GM18870 (cell line): ENCODE measurements around the gene CFTR.

ENCODE experiments used
- ATAC-seq: cut with Tn5 transposase; IDR thresholded peaks from one replicate; pipeline ENCODE4 v1.9.1; 2021; ENCODE audit warnings: moderate library complexity; ENCODE audit not compliant: unreplicated experiment

The CFTR gene

DNA sequence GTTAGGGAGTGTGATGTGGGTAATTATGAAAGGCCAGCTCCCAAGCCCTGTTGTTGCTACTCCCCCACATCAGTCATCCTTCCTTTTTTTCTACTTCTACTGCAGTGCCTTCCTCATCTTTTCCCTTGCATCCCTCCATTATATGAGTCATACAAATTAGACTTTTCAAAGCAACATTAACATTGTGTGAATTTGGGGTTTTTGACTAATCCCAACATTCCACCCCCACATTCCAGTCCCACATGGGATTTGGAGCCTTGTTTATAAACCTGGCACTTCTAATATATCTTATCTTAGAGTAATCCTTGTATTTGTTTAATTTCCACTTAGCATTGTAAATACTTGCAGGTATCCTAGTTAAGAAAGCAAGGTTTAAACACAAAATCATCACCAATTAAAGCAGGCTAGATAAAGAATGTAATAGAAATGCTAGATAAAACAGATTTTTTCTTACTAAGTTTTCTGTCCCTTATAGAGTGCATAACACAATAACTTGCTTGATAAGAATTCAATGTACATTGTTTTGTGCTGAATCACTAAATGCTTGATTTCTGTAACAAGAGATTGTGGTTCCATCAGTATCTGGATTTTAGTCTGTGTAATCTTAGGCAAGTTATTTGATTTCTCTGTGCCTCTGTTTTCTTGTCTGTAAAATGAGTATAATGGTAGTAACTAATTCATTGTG lies 165.8 kb downstream of the CFTR start:
- ATAC-seq = no peak

GRCh38 chr7:117648203-117648866 lies 168.5 kb downstream of the CFTR start:
- peak; percentile 40 for ATAC-seq

- ATAC-seq = no peak
Observed at GRCh38 chr7:117652943-117653680, 173.3 kb downstream of the CFTR start.

DNA sequence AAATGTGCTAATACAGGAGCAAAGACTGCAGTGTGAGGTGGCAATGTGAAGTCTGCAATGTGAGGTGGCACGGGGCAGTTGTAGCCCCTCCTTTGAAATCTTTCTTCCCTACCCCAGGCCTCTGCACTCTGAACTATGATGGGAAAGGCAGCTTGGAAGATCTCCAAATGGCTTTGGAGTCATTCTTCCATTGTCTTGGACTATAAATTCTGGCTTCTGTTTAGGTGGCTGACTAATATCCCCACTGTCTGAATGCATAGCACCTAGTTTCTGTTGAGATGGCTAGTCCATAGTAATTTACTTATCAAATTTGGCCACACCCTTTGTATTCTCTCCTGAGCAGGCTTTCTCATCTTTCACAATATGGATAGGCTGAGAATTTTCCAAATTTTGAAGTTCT lies 175.0 kb downstream of the CFTR start:
- ATAC-seq = no peak

DNA sequence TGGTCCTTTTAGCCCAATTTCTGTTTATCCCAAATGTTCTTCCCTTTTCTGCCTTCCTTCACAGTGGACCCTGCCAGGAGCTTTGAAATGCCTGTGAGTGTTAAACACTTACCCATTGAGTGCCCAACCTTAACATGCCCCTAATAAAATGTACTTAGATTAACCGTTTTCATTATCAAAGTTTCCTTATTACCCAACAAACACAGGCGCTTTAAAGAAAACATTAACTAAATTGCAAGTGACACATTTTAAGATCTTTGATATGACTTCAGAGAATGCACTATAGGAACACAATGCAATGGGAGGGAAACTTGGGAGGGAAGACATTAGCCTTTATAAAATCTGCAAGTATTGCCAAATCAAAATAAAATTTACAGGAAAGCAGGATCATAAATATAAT lies 177.0 kb downstream of the CFTR start:
- no peak for ATAC-seq

- no peak for ATAC-seq
Observed at GRCh38 chr7:117659531-117660011, 179.7 kb downstream of the CFTR start.

GRCh38 chr7:117661328-117661727 lies 181.5 kb downstream of the CFTR start:
- no peak for ATAC-seq

- no peak for ATAC-seq
Observed at GRCh38 chr7:117664047-117664446, 184.2 kb downstream of the CFTR start.

- ATAC-seq = no peak
Observed at GRCh38 chr7:117665368-117665767, 185.5 kb downstream of the CFTR start.

DNA sequence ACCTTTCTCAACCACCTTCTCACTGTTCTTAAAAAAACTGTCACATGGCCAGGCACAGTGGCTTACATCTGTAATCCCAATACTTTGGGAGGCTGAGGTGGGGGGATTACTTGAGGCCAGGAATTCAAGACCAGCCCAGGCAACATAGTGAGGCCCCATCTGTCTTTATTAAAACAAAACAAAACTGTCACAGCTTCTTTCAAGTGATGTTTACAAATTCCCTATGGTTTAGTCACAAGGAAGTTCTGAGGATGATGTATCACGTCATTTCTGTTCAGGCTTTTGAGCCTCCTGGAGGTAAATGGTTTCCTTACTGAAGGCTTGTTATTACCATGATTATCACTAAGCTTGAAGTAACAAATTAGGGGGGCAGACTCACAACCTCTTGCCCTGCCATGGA lies 186.2 kb downstream of the CFTR start:
- no peak for ATAC-seq

- ATAC-seq = no peak
Observed at GRCh38 chr7:117666689-117667088, 186.9 kb downstream of the CFTR start.

GRCh38 chr7:117667456-117667855 lies 187.6 kb downstream of the CFTR start:
- ATAC-seq = no peak

DNA sequence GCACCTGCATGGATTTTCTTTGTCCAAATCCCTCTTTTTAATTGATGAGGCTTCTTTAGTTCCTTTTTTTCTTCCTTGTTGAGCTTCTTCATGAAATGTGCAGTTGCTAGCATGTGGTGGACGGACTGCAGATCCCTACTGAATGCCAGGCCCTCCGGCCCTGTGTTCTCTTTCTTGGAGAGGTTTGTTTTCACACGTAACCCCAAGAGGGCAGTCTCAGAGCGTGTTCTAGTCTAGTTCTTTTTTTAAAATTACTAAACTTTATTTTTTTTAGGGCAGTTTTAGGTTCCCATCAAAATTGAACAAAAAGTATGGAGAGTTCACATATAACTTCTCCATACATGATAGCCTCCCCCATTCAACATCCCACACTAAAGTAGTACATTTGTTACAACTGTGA lies 190.0 kb downstream of the CFTR start:
- ATAC-seq = no peak

DNA sequence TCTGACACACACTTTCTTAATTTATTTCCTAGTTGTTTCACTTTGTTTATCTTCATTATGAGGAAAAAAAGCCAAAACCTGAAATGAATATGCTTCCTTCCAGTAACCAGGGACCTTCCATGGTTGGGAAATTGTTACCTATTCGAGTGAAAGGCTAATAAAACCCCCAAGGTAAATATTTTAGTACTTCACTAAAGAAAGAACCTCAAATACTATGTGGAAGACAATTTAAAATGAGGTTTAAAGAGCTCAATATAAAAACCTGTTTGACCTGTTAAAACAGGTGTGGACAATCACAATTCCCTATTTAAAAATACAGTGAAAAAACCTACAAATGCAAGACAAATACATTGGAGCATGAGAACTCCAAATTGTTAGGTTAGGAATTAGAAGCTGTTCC lies 192.6 kb downstream of the CFTR start:
- ATAC-seq = no peak

DNA sequence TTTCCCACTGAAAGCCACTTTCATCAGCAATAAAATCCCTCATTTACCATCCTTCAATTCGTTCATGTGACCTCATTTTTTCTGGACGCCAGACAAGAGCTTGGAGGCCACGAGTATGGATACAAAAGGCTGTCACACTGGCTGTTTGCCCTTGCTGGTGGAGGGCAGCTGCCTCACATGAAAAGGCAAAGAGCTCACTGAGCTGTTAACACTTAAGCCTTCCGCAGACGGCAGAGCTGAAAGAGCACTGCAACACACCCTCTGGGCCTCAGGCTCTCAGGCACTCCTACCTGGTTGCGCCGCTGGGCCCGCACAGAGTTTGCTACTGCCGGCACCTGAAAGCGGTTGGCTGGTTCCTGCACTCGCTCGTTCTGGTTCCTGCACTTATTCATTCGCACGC lies 193.5 kb downstream of the CFTR start:
- ATAC-seq = no peak

GRCh38 chr7:117673839-117674238 lies 194.0 kb downstream of the CFTR start:
- ATAC-seq = no peak

- no peak for ATAC-seq
Observed at GRCh38 chr7:117674617-117675016, 194.8 kb downstream of the CFTR start.

DNA sequence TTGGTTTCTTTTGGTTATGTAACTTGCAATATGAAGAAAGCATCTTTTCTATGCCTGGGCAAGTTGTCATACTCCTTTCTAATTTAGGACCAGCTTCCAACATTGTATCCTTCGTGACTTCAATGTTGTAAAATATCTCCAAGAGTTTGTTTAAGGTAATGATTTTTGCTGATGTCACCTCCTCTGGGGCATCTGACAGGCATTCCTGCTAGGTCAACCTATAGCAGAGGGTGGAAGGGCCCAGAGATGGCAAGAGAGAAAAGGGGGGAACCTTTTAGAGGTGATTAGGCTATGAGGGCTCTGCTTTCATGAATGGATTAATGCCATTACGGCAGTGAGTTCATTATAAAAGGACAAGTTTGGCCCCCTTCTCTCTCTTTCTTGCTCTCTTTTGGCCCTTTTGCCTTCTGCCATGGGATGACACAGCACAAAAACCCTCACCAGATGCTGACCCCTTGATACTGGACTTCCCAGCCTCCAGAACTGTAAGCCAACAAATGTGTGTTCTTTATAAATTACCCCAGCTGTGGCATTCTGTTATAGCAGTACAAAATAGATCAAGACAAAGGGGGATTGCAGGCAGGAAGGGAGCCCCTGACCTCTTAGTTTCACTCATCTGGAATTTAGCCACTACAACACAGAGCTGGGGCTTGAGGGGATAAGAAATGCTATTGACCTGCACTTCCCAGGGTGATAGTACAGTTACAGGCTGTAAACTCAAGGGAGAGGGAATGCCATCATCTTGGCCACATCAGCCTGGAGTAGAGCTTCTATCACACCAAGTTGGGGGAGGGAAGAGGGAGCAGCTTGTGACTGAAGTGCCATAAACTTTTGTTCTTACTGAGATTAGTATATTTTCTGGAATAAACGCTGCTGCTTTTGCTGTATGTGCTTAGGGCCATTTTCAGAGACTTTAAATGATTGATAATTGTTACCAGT lies 195.9 kb downstream of the CFTR start:
- ATAC-seq = no peak

DNA sequence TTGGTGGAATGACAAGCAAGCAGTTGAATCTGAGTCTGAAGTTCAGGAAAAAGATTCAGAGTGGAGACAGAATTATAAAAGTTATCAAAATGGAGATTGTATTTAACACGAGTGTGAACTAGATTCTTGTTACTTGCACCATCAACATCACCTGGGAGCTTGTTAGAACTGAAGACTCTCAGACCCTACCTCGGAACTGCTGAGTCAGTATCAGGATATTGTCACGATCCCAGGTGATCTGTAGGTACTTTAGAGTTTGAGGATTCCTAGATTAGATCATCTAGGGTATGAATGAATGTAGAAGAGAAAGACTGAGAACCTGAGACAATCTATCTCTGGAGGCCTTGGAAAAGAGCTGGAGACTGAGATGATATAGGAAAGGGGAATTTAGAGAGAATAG lies 199.3 kb downstream of the CFTR start:
- no peak for ATAC-seq

DNA sequence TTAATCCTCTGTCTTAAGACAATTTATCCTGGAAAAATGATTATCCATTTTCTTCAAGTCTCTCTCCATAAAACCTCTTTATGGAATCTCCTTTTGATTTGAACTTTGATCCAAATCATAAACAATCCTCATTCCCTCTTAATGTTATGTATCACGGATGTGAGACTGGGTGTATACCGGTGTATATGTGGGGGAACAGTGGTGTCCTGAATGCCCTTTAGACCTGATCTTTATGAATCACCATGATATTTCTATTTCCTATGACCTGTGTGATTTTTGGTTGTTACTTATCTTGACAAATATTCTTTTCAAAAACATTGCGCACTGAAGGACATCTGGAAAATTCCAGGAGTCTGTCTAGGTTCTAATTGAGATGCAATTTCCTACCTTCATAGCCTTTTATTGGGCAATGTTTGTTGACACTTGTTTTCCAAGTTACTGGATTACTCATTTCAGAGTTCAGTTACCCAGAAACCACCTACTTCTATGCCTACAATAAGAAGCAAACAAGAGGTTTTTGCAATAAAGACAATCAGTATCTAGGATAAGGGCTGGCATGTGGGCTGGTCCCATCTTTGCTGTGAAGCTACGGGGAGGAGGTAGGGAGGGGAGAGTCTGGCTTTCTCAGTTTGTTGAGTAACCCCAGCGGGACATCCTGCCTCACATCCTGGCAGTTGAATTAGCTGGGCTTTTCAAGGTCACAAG lies 203.0 kb downstream of the CFTR start:
- ATAC-seq = no peak
